ENCODE data around the gene TSACC.

The TSACC gene

DNA sequence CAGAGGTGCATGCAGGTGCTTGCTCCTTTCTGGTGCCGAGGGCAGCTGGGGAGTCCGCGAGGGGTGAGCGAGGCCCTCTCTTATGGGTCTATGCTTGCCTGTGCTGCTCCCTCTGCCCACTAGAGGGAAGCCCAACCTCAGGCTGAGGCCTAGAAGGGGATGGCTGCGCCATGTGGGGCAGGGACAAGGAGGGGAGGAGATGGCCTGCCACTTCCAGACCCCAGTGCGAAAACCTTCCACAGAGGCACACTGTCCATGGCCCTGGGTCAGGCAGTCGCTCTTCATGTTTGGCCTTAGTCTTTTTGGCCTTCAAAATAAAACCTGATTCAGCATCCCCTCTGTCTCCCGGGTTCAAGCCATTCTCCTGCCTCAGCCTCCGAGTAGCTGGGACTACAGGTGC lies 44.7 kb downstream of the TSACC start:
- TF ChIP-seq, protein P1, sequence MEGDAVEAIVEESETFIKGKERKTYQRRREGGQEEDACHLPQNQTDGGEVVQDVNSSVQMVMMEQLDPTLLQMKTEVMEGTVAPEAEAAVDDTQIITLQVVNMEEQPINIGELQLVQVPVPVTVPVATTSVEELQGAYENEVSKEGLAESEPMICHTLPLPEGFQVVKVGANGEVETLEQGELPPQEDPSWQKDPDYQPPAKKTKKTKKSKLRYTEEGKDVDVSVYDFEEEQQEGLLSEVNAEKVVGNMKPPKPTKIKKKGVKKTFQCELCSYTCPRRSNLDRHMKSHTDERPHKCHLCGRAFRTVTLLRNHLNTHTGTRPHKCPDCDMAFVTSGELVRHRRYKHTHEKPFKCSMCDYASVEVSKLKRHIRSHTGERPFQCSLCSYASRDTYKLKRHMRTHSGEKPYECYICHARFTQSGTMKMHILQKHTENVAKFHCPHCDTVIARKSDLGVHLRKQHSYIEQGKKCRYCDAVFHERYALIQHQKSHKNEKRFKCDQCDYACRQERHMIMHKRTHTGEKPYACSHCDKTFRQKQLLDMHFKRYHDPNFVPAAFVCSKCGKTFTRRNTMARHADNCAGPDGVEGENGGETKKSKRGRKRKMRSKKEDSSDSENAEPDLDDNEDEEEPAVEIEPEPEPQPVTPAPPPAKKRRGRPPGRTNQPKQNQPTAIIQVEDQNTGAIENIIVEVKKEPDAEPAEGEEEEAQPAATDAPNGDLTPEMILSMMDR (IDR thresholded peaks at IDR 0.05; ENCODE audit: insufficient read depth, missing control alignments) = peak; percentile 99
- FAIRE-seq (no peak), DNase-seq (ENCODE audit: insufficient read length, low spot score) (peak; percentile 97)

DNA sequence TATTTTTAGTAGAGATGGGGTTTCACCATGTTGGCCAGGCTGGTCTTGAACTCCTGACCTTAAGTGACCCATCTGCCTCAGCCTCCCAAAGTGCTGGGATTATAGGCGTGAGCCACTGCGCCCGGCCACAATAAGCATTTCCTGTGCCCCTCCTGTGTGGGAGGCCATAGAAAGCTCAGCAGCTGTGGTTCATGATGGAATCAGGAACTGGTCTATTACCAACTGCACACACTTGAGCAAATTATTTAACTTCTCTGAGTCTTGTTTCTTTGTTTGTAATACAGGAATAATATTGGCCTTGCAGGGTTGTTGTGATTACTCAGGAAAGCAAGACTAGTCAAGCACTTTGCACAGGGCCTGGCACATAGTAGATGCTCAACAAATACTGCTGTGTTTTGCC lies 45.7 kb downstream of the TSACC start:
- TF ChIP-seq, protein P1 (IDR thresholded peaks at IDR 0.05; ENCODE audit: insufficient read depth, missing control alignments) = no peak
- FAIRE-seq = no peak
- no peak for DNase-seq (ENCODE audit: insufficient read length, low spot score)

DNA sequence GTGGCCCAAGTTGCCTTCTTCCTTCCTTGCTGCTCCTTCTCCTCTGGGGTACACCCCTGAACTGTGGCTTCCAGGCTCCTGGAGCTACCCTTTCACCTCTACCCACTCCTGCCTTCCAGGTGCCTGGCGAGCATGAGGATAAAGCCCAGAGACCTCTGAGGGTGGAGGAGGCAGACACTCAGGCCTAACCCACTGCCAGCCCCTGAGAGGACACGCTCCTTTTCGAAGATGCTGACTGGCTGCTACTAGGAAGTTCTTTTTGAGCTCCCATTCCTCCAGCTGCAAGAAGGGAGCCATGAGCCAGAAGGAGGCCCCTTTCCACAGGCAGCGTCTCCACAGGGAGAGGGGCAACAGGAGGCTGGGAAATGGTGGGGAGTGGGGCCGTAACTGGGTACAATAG lies 46.3 kb downstream of the TSACC start:
- no peak for DNase-seq (ENCODE audit: insufficient read length, low spot score)
- TF ChIP-seq, protein P1 (IDR thresholded peaks at IDR 0.05; ENCODE audit: insufficient read depth, missing control alignments) = no peak
- no peak for FAIRE-seq

GRCh38 chr1:156385534-156386031 lies 47.3 kb downstream of the TSACC start:
- DNase-seq (ENCODE audit: insufficient read length, low spot score) (peak; percentile 75), FAIRE-seq (no peak)
- TF ChIP-seq, protein P1 (IDR thresholded peaks at IDR 0.05; ENCODE audit: insufficient read depth, missing control alignments) = peak; percentile 91

DNA sequence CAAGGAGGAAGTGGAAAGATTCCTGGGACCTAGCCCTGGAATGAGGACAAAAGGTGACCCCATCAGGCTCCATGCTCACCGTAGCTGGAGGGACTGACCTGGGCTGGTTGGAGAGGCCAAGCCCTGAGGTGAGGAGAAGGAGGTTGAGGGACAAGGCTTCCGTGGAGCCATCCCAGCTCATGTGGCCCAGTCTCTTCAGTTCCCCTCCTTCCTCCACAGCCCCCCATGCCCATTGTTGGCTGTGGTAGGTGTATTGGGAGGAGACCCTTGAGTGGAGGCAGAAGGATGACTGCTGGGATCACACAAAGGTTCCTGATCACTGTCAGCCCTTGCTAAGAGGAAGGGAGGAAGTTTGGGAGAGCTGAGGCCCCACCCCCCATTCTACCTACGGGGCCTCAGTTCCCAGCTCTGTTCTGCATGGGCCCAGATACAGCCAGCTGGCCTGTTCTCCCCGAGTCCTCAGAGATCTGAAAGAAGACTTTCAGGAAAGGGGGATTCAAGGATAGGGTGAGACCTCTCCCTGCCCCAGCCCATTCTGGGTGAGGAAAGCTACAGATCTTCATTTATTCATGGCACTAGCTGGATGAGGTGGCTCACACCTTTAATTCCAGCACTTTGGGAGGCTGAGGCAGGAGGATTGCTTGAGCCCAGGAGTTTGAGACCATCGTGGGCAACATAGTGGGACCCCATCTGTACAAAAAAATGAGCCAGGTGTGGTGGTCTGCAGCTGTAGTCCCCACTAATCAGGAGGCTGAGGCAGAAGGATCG lies 48.0 kb downstream of the TSACC start:
- TF ChIP-seq, protein P1 (IDR thresholded peaks at IDR 0.05; ENCODE audit: insufficient read depth, missing control alignments) = no peak
- DNase-seq (ENCODE audit: insufficient read length, low spot score) = no peak
- FAIRE-seq = no peak

GRCh38 chr1:156386949-156387869 lies 48.9 kb downstream of the TSACC start:
- no peak for FAIRE-seq
- no peak for DNase-seq (ENCODE audit: insufficient read length, low spot score)
- TF ChIP-seq, protein P1 (IDR thresholded peaks at IDR 0.05; ENCODE audit: insufficient read depth, missing control alignments) = no peak

Measured in D721Med (cell line).